ENCODE results near the gene DNMT3L. TPM values are rescaled to one million over a fixed set of nuclear protein-coding genes. Genes with fewer than 3 reads are reported as not detected.

DNMT3L gene
- not detected in 5 replicates for total RNA-seq (2022; extraction: Qiagen RNA extraction)

GRCh38 chr21:44261675-44262295 lies at the start of gene DNMT3L:
DNMT3L (minus strand) TSS chr21:44261897; CDS start chr21:44261259, 638 bp downstream.

GRCh38 chr21:44299458-44300261 lies 38.0 kb upstream of the DNMT3L start, which contains the start of gene PFKL:
PFKL (plus strand) TSS chr21:44300053; CDS start chr21:44300106, 53 bp downstream.

GRCh38 chr21:44285138-44285992 lies 23.7 kb upstream of the DNMT3L start, which contains the start of gene AIRE:
AIRE (plus strand) TSS chr21:44285876; CDS start chr21:44286007, 131 bp downstream.

GRCh38 chr21:44240842-44241241 lies 20.9 kb downstream of the DNMT3L start, which contains the start of gene ICOSLG:
ICOSLG (minus strand) TSS chr21:44240943; CDS start chr21:44240817, 126 bp downstream.

Other genes starting within 250 kb of the DNMT3L start
- gene TRAPPC10, start 249.6 kb downstream of the DNMT3L start, total RNA-seq (2022; extraction: Qiagen RNA extraction), result 14.0 to 19.2 TPM (median 17.0 TPM) in 5 replicates
- gene PWP2, start 154.5 kb downstream of the DNMT3L start, total RNA-seq (2022; extraction: Qiagen RNA extraction), result 1.5 to 2.7 TPM (median 2.3 TPM) in 5 replicates
- gene GATD3, start 128.2 kb downstream of the DNMT3L start, total RNA-seq (2022; extraction: Qiagen RNA extraction), result 1.6 to 5.0 TPM (median 3.7 TPM) in 5 replicates
- gene ICOSLG, start 21.0 kb downstream of the DNMT3L start, total RNA-seq (2022; extraction: Qiagen RNA extraction), result 2.9 to 4.4 TPM (median 4.0 TPM) in 5 replicates
- gene AIRE, start 24.0 kb upstream of the DNMT3L start, total RNA-seq (2022; extraction: Qiagen RNA extraction), result not detected in 5 replicates
- 37.3 to 50.4 TPM (median 47.4 TPM) in 5 replicates for gene PFKL, start 38.2 kb upstream of the DNMT3L start, total RNA-seq (2022; extraction: Qiagen RNA extraction)
- 5.2 to 11.5 TPM (median 8.8 TPM) in 5 replicates for gene CFAP410, start 77.5 kb upstream of the DNMT3L start, total RNA-seq (2022; extraction: Qiagen RNA extraction)
- gene TRPM2, start 91.7 kb upstream of the DNMT3L start, total RNA-seq (2022; extraction: Qiagen RNA extraction), result 5.5 to 10.6 TPM (median 8.1 TPM) in 5 replicates
- 1.5 to 2.3 TPM (median 2.1 TPM) in 5 replicates for gene LRRC3, start 193.6 kb upstream of the DNMT3L start, total RNA-seq (2022; extraction: Qiagen RNA extraction)

Data from A549 treated with Mapracorat at 1 μM for 4 hours (cell line).